Activated CD8-positive, alpha-beta T cell treated with anti-CD3 and anti-CD28 coated beads, Interleukin-2, amount 10 ng/mL, durations not matched to agents 7 days and 5 days (primary cell): ENCODE data around the gene PRKD3. TPM values are rescaled to one million over a fixed set of nuclear protein-coding genes. Genes with fewer than 3 reads are reported as not detected.
A peak's percentile ranks its signal among the peaks of the same experiment; 100 is the strongest.

Source experiments
- ATAC-seq: fragments of 150-1000 bp; cut with Tn5 transposase; one replicate; pipeline ENCODE4 v1.10.0; 2021; ENCODE audit warnings: moderate library complexity
- CTCF ChIA-PET: fragments of 350-600 bp; sonication (Branson Sonifier 250); formaldehyde crosslinking; loops from one replicate; lab custom pipeline; 2021; ENCODE audit warnings: antibody characterized with exemption; lab: Charles Lee
- POLR2A ChIA-PET: fragments of 350-600 bp; sonication (Branson Sonifier 250); formaldehyde crosslinking; loops from one replicate; lab custom pipeline; 2021; ENCODE audit warnings: antibody characterized with exemption; lab: Charles Lee
- DNase-seq: peaks from one replicate; pipeline ENCODE4 v3.0.0-alpha.2; 2020
- H3K27ac Mint-ChIP-seq: one replicate; pipeline ENCODE4 v1.8.0; 2021; ENCODE audit warnings: mild to moderate bottlenecking, mixed read lengths
- H3K27me3 Mint-ChIP-seq: one replicate; pipeline ENCODE4 v1.8.0; 2021; ENCODE audit warnings: low read depth, mixed read lengths
- H3K36me3 Mint-ChIP-seq: one replicate; pipeline ENCODE4 v1.8.0; 2021; ENCODE audit warnings: low read depth, mixed read lengths
- H3K4me1 Mint-ChIP-seq: one replicate; pipeline ENCODE4 v1.8.0; 2021; ENCODE audit warnings: low read depth, mixed read lengths
- H3K4me3 Mint-ChIP-seq: one replicate; pipeline ENCODE4 v1.8.0; 2021; ENCODE audit warnings: mild to moderate bottlenecking, mixed read lengths
- H3K9me3 Mint-ChIP-seq: one replicate; pipeline ENCODE4 v1.8.0; 2022; ENCODE audit warnings: mixed read lengths; ENCODE audit not compliant: insufficient read depth
- total RNA-seq, 2 experiments: library from RNA; stranded (reverse); gene quantifications; one replicate each; pipeline ENCODE4 v1.2.3, GENCODE V29; 2021

The PRKD3 gene
- 10 to 100 TPM; 18.7 to 21.5 TPM for total RNA-seq

- ChIA-PET POLR2A (no interaction called here), CTCF (interaction anchor here (1.5 kb wide), 1 partner anchor 52 kb away, joined by 3 read pairs; no protein-coding TSS in a partner anchor)
- peaks cover 33% of the 10 kb centered on the region for H3K4me1 Mint-ChIP-seq
- peak within 1 kb of the TSS; percentile 91 for H3K27ac Mint-ChIP-seq
- ATAC-seq (peak; percentile 71), DNase-seq (peak; percentile 63)
- peaks cover 22% of the 10 kb centered on the region for H3K27me3 Mint-ChIP-seq
- peak within 1 kb of the TSS; percentile 89 for H3K4me3 Mint-ChIP-seq
- H3K36me3 Mint-ChIP-seq, result peaks cover 6% of the 10 kb centered on the region
- no peaks in the 10 kb centered on the region for H3K9me3 Mint-ChIP-seq
These were observed at the start of gene PRKD3 for GRCh38 chr2:37324786-37325624. Gene PRKD3 (minus strand): TSS chr2:37324833. CDS start chr2:37316524, 8,309 bp downstream.

GRCh38 chr2:37372000-37372399 lies 47.4 kb upstream of the PRKD3 start:
- no peaks in the 10 kb centered on the region for H3K9me3 Mint-ChIP-seq
- no peak overlapping the region for H3K4me3 Mint-ChIP-seq
- ATAC-seq (no peak), DNase-seq (no peak)
- H3K27ac Mint-ChIP-seq, result no peak overlapping the region
- CTCF ChIA-PET, result interaction anchor here (1.4 kb wide), 1 partner anchor 8 kb away, joined by 3 read pairs; no protein-coding TSS in a partner anchor
- peaks cover 49% of the 10 kb centered on the region for H3K27me3 Mint-ChIP-seq
- H3K4me1 Mint-ChIP-seq, result peaks cover 17% of the 10 kb centered on the region
- POLR2A ChIA-PET, result no interaction called here
- H3K36me3 Mint-ChIP-seq, result peaks cover 2% of the 10 kb centered on the region

GRCh38 chr2:37370666-37371065 lies 46.0 kb upstream of the PRKD3 start:
- CTCF ChIA-PET, result interaction anchor here (1.4 kb wide), 1 partner anchor 9 kb away, joined by 3 read pairs; no protein-coding TSS in a partner anchor

GRCh38 chr2:37367984-37368383 lies 43.4 kb upstream of the PRKD3 start:
- H3K27me3 Mint-ChIP-seq, result peaks cover 36% of the 10 kb centered on the region
- no peaks in the 10 kb centered on the region for H3K4me1 Mint-ChIP-seq
- no peak overlapping the region for H3K4me3 Mint-ChIP-seq
- ATAC-seq (peak; percentile 45), DNase-seq (no peak)
- POLR2A ChIA-PET, result interaction anchor here (0.7 kb wide), 1 partner anchor 277 kb away, joined by 4 read pairs; no protein-coding TSS in a partner anchor
- H3K9me3 Mint-ChIP-seq, result no peaks in the 10 kb centered on the region
- CTCF ChIA-PET, result interaction anchor here (0.8 to 2.8 kb wide), 5 partner anchors 9 to 509 kb away, joined by 3 to 11 read pairs (median 4); no protein-coding TSS in a partner anchor
- no peak overlapping the region for H3K27ac Mint-ChIP-seq
- H3K36me3 Mint-ChIP-seq, result peaks cover 2% of the 10 kb centered on the region

More at GRCh38 chr2:37370666-37371065, 46.0 kb upstream of the PRKD3 start:
- peaks cover 4% of the 10 kb centered on the region for H3K4me1 Mint-ChIP-seq
- no peak overlapping the region for H3K27ac Mint-ChIP-seq
- peaks cover 2% of the 10 kb centered on the region for H3K36me3 Mint-ChIP-seq
- POLR2A ChIA-PET, result no interaction called here
- no peak for ATAC-seq
- no peak for DNase-seq
- no peak overlapping the region for H3K4me3 Mint-ChIP-seq
- H3K9me3 Mint-ChIP-seq, result no peaks in the 10 kb centered on the region
- peaks cover 49% of the 10 kb centered on the region for H3K27me3 Mint-ChIP-seq

- no peak overlapping the region for H3K4me3 Mint-ChIP-seq
These were observed 42.7 kb upstream of the PRKD3 start for GRCh38 chr2:37367310-37367709.

GRCh38 chr2:37366773-37367172 lies 42.1 kb upstream of the PRKD3 start:
- Mint-ChIP-seq H3K4me3 (no peak overlapping the region), H3K4me1 (no peaks in the 10 kb centered on the region), H3K27ac (no peak overlapping the region), H3K36me3 (peaks cover 2% of the 10 kb centered on the region), H3K9me3 (no peaks in the 10 kb centered on the region), H3K27me3 (peaks cover 35% of the 10 kb centered on the region)
- DNase-seq (no peak), ATAC-seq (peak; percentile 24)
- ChIA-PET CTCF (interaction anchor here (1.1 to 2.8 kb wide), 3 partner anchors 10 to 198 kb away, joined by 3 to 11 read pairs (median 3); no protein-coding TSS in a partner anchor), POLR2A (interaction anchor here (1.8 kb wide), 1 partner anchor 10 kb away, joined by 6 read pairs; no protein-coding TSS in a partner anchor)

More at GRCh38 chr2:37367310-37367709, 42.7 kb upstream of the PRKD3 start:
- ChIA-PET CTCF (interaction anchor here (0.8 to 2.8 kb wide), 5 partner anchors 10 to 510 kb away, joined by 3 to 11 read pairs (median 3); no protein-coding TSS in a partner anchor), POLR2A (interaction anchor here (0.7 kb wide), 1 partner anchor 278 kb away, joined by 4 read pairs; no protein-coding TSS in a partner anchor)
- Mint-ChIP-seq H3K9me3 (no peaks in the 10 kb centered on the region), H3K27ac (no peak overlapping the region), H3K36me3 (peaks cover 2% of the 10 kb centered on the region), H3K27me3 (peaks cover 36% of the 10 kb centered on the region), H3K4me1 (no peaks in the 10 kb centered on the region)
- no peak for DNase-seq
- no peak for ATAC-seq

- CTCF ChIA-PET, result interaction anchor here (1.1 to 2.8 kb wide), 3 partner anchors 11 to 197 kb away, joined by 3 to 11 read pairs (median 3); no protein-coding TSS in a partner anchor
- H3K4me1 Mint-ChIP-seq, result no peaks in the 10 kb centered on the region
- H3K4me3 Mint-ChIP-seq, result no peak overlapping the region
- H3K9me3 Mint-ChIP-seq, result no peaks in the 10 kb centered on the region
- H3K36me3 Mint-ChIP-seq, result peaks cover 2% of the 10 kb centered on the region
- POLR2A ChIA-PET, result interaction anchor here (1.8 kb wide), 1 partner anchor 11 kb away, joined by 6 read pairs; no protein-coding TSS in a partner anchor
- H3K27ac Mint-ChIP-seq, result no peak overlapping the region
- peaks cover 40% of the 10 kb centered on the region for H3K27me3 Mint-ChIP-seq
- ATAC-seq, result peak; percentile 70
- DNase-seq, result peak; percentile 35
These were observed 41.0 kb upstream of the PRKD3 start for GRCh38 chr2:37365669-37366068.

GRCh38 chr2:37364351-37364750 lies 39.7 kb upstream of the PRKD3 start:
- H3K36me3 Mint-ChIP-seq, result no peaks in the 10 kb centered on the region
- CTCF ChIA-PET, result no interaction called here
- no peaks in the 10 kb centered on the region for H3K4me1 Mint-ChIP-seq
- ATAC-seq (no peak), DNase-seq (no peak)
- H3K27ac Mint-ChIP-seq, result no peak overlapping the region
- POLR2A ChIA-PET, result interaction anchor here (0.7 kb wide), 1 partner anchor 574 kb away, joined by 3 read pairs; no protein-coding TSS in a partner anchor
- no peaks in the 10 kb centered on the region for H3K9me3 Mint-ChIP-seq
- H3K4me3 Mint-ChIP-seq, result no peak overlapping the region
- peaks cover 46% of the 10 kb centered on the region for H3K27me3 Mint-ChIP-seq

- Mint-ChIP-seq H3K27me3 (peaks cover 50% of the 10 kb centered on the region), H3K27ac (no peak overlapping the region), H3K9me3 (no peaks in the 10 kb centered on the region), H3K36me3 (no peaks in the 10 kb centered on the region), H3K4me1 (no peaks in the 10 kb centered on the region), H3K4me3 (no peak overlapping the region)
- POLR2A ChIA-PET, result no interaction called here
- DNase-seq, result no peak
- CTCF ChIA-PET, result interaction anchor here (0.6 to 1.2 kb wide), 2 partner anchors 12 to 19 kb away, joined by 3 read pairs; no protein-coding TSS in a partner anchor
- ATAC-seq, result no peak
These were observed 37.5 kb upstream of the PRKD3 start for GRCh38 chr2:37361994-37362698.

GRCh38 chr2:37361216-37361815 lies 36.7 kb upstream of the PRKD3 start:
- ATAC-seq (no peak), DNase-seq (no peak)
- no peaks in the 10 kb centered on the region for H3K9me3 Mint-ChIP-seq
- H3K36me3 Mint-ChIP-seq, result no peaks in the 10 kb centered on the region
- ChIA-PET POLR2A (no interaction called here), CTCF (interaction anchor here (1.2 kb wide), 1 partner anchor 20 kb away, joined by 3 read pairs; no protein-coding TSS in a partner anchor)
- peaks cover 51% of the 10 kb centered on the region for H3K27me3 Mint-ChIP-seq
- no peak overlapping the region for H3K27ac Mint-ChIP-seq
- H3K4me1 Mint-ChIP-seq, result no peaks in the 10 kb centered on the region
- no peak overlapping the region for H3K4me3 Mint-ChIP-seq

- ATAC-seq, result no peak
- H3K27ac Mint-ChIP-seq, result no peak overlapping the region
- no peak for DNase-seq
- H3K9me3 Mint-ChIP-seq, result no peaks in the 10 kb centered on the region
- peaks cover 65% of the 10 kb centered on the region for H3K27me3 Mint-ChIP-seq
- H3K36me3 Mint-ChIP-seq, result no peaks in the 10 kb centered on the region
- no peaks in the 10 kb centered on the region for H3K4me1 Mint-ChIP-seq
- ChIA-PET POLR2A (no interaction called here), CTCF (interaction anchor here (0.6 to 1.1 kb wide), 3 partner anchors 18 to 948 kb away, joined by 3 to 5 read pairs (median 3); no protein-coding TSS in a partner anchor)
- H3K4me3 Mint-ChIP-seq, result no peak overlapping the region
These were observed 33.8 kb upstream of the PRKD3 start for GRCh38 chr2:37358466-37358865.
